HEK293 (cell line): ENCODE results near the gene TMEM135.

ENCODE experiments used
- CTCF ChIA-PET: fragments of 350-600 bp; formaldehyde crosslinking; extraction: SDS; loops from one replicate; lab custom pipeline; 2021; ENCODE audit warnings: antibody characterized with exemption; lab: Yijun Ruan, JAX
- POLR2A ChIA-PET: fragments of 300-600 bp; formaldehyde crosslinking; extraction: SDS; loops from one replicate; lab custom pipeline; 2020; ENCODE audit warnings: antibody characterized with exemption, inconsistent platforms; lab: Yijun Ruan, JAX
- H3K27ac ChIP-seq: fragments of 200-500 bp; sonication (Bioruptor generic); 2 replicates; pipeline ENCODE4 v1.5.1; 2014; ENCODE audit warnings: low read depth, low read length, control low read depth, inconsistent platforms; ENCODE audit errors: extremely low read depth
- H3K36me3 ChIP-seq, 2 experiments: fragments of 200-500 bp in 1 of 2; sonication (Bioruptor generic) in 1 of 2; 1 replicate in 1 of 2; 2 replicates in 1 of 2; pipeline ENCODE4 v1.5.1; 2014 to 2017; ENCODE audit warnings: inconsistent platforms in 2 of 2, low read length in 2 of 2; ENCODE audit not compliant: control insufficient read depth in 2 of 2, insufficient read depth in 1 of 2
- H3K4me1 ChIP-seq: fragments of 200-500 bp; sonication (Bioruptor generic); 2 replicates; pipeline ENCODE4 v1.5.1; 2014; ENCODE audit warnings: mild to moderate bottlenecking, low read length, inconsistent platforms; ENCODE audit not compliant: control insufficient read depth, insufficient read depth
- H3K4me3 ChIP-seq: 2 replicates; pipeline ENCODE4 v1.5.1; 2011; ENCODE audit warnings: low read depth, mild to moderate bottlenecking, control low read depth, low read length, moderate library complexity
- H3K9me3 ChIP-seq: fragments of 200-500 bp; sonication (Bioruptor generic); 2 replicates; pipeline ENCODE4 v1.5.1; 2014; ENCODE audit warnings: low read depth, low read length, inconsistent platforms; ENCODE audit not compliant: control insufficient read depth, insufficient read depth
- BCL11A ChIP-seq: fragments of 450-650 bp; formaldehyde crosslinking; IDR thresholded peaks from 2 replicates; pipeline ENCODE4 v1.5.1; 2016; ENCODE audit warnings: low read depth, missing biosample characterization, missing genetic modification characterization
- GLI4 ChIP-seq: fragments of 450-650 bp; formaldehyde crosslinking; IDR thresholded peaks from 2 replicates; pipeline ENCODE4 v1.5.1; 2016; ENCODE audit warnings: missing biosample characterization, missing genetic modification characterization
- IKZF3 ChIP-seq: fragments of 450-650 bp; IDR thresholded peaks from 2 replicates; pipeline ENCODE4 v1.5.0; 2018; ENCODE audit warnings: missing biosample characterization, mild to moderate bottlenecking, missing genetic modification characterization, moderate library complexity
- KLF9 ChIP-seq: fragments of 450-650 bp; formaldehyde crosslinking; IDR thresholded peaks from 2 replicates; pipeline ENCODE4 v1.5.1; 2016; ENCODE audit warnings: missing biosample characterization, missing genetic modification characterization, low read depth
- MEIS1 ChIP-seq: sonication (generic); formaldehyde crosslinking; IDR thresholded peaks from 2 replicates; pipeline ENCODE4 v1.8.1; 2022; ENCODE audit warnings: missing genetic modification reagents, mild to moderate bottlenecking, borderline replicate concordance
- PRDM10 ChIP-seq: fragments of 450-650 bp; formaldehyde crosslinking; IDR thresholded peaks from 2 replicates; pipeline ENCODE4 v1.5.1; 2016; ENCODE audit warnings: missing biosample characterization, missing genetic modification characterization
- RBAK ChIP-seq: fragments of 450-650 bp; formaldehyde crosslinking; IDR thresholded peaks from 2 replicates; pipeline ENCODE4 v1.5.1; 2016; ENCODE audit warnings: missing biosample characterization, missing genetic modification characterization
- TCF7L2 ChIP-seq: IDR thresholded peaks from 2 replicates; pipeline ENCODE4 v1.6.1; 2011; ENCODE audit warnings: low read depth, mild to moderate bottlenecking, inconsistent platforms, low read length, moderate library complexity, borderline replicate concordance
- WT1 ChIP-seq: fragments of 450-650 bp; formaldehyde crosslinking; IDR thresholded peaks from 2 replicates; pipeline ENCODE4 v1.5.1; 2016; ENCODE audit warnings: missing biosample characterization, missing genetic modification characterization
- ZBTB20 ChIP-seq: fragments of 450-650 bp; formaldehyde crosslinking; IDR thresholded peaks from 2 replicates; pipeline ENCODE4 v1.5.1; 2016; ENCODE audit warnings: missing biosample characterization, missing genetic modification characterization
- ZEB2 ChIP-seq: fragments of 450-650 bp; formaldehyde crosslinking; IDR thresholded peaks from 2 replicates; pipeline ENCODE4 v1.5.1; 2016; ENCODE audit warnings: missing biosample characterization, missing genetic modification characterization
- ZFP37 ChIP-seq: fragments of 450-650 bp; formaldehyde crosslinking; IDR thresholded peaks from 2 replicates; pipeline ENCODE4 v1.5.1; 2016; ENCODE audit warnings: missing biosample characterization, missing genetic modification characterization
- ZNF10 ChIP-seq: fragments of 450-650 bp; formaldehyde crosslinking; IDR thresholded peaks from 2 replicates; pipeline ENCODE4 v1.5.1; 2017; ENCODE audit warnings: missing biosample characterization, missing genetic modification characterization
- ZNF155 ChIP-seq: fragments of 450-650 bp; formaldehyde crosslinking; IDR thresholded peaks from 2 replicates; pipeline ENCODE4 v1.5.1; 2016; ENCODE audit warnings: missing biosample characterization, missing genetic modification characterization
- ZNF169 ChIP-seq: fragments of 450-650 bp; formaldehyde crosslinking; IDR thresholded peaks from 2 replicates; pipeline ENCODE4 v1.5.1; 2016; ENCODE audit warnings: missing biosample characterization, missing genetic modification characterization
- ZNF19 ChIP-seq: fragments of 450-650 bp; formaldehyde crosslinking; IDR thresholded peaks from 2 replicates; pipeline ENCODE4; 2016; ENCODE audit warnings: missing biosample characterization, missing genetic modification characterization, low read depth
- ZNF24 ChIP-seq: fragments of 450-650 bp; formaldehyde crosslinking; IDR thresholded peaks from 2 replicates; pipeline ENCODE4 v1.5.1; 2016; ENCODE audit warnings: missing biosample characterization, missing genetic modification characterization
- ZNF335 ChIP-seq: fragments of 450-650 bp; formaldehyde crosslinking; conservative IDR thresholded peaks from 2 replicates; pipeline ENCODE4 v1.5.1; 2016; ENCODE audit warnings: missing biosample characterization, missing genetic modification characterization
- ZNF558 ChIP-seq: fragments of 450-650 bp; formaldehyde crosslinking; IDR thresholded peaks from 2 replicates; pipeline ENCODE4 v1.5.1; 2016; ENCODE audit warnings: missing biosample characterization, missing genetic modification characterization
- ZNF561 ChIP-seq: fragments of 450-650 bp; IDR thresholded peaks from 2 replicates; pipeline ENCODE4 v1.5.1; 2018; ENCODE audit warnings: missing biosample characterization, missing genetic modification characterization, borderline replicate concordance
- ZNF596 ChIP-seq: fragments of 450-650 bp; IDR thresholded peaks from 2 replicates; pipeline ENCODE4 v1.5.0; 2018; ENCODE audit warnings: missing biosample characterization, mild to moderate bottlenecking, missing genetic modification characterization, moderate library complexity
- ZNF600 ChIP-seq: fragments of 450-650 bp; formaldehyde crosslinking; IDR thresholded peaks from 2 replicates; pipeline ENCODE4 v1.5.1; 2016; ENCODE audit warnings: missing biosample characterization, missing genetic modification characterization
- ZNF654 ChIP-seq: fragments of 450-650 bp; formaldehyde crosslinking; IDR thresholded peaks from 2 replicates; pipeline ENCODE4 v1.5.1; 2016; ENCODE audit warnings: low read depth, missing biosample characterization, missing genetic modification characterization
- ZNF768 ChIP-seq: fragments of 450-650 bp; formaldehyde crosslinking; IDR thresholded peaks from 2 replicates; pipeline ENCODE4 v1.5.1; 2018; ENCODE audit warnings: missing biosample characterization, mild to moderate bottlenecking, missing genetic modification characterization
- ZNF792 ChIP-seq: fragments of 450-650 bp; formaldehyde crosslinking; IDR thresholded peaks from 2 replicates; pipeline ENCODE4 v1.5.1; 2016; ENCODE audit warnings: missing biosample characterization, missing genetic modification characterization
- ZSCAN16 ChIP-seq: fragments of 450-650 bp; formaldehyde crosslinking; IDR thresholded peaks from 2 replicates; pipeline ENCODE4 v1.5.1; 2016; ENCODE audit warnings: missing biosample characterization, missing genetic modification characterization
- ZSCAN30 ChIP-seq: fragments of 450-650 bp; IDR thresholded peaks from 2 replicates; pipeline ENCODE4 v1.5.1; 2018; ENCODE audit warnings: missing biosample characterization, mild to moderate bottlenecking, missing genetic modification characterization, moderate library complexity
- ZXDB ChIP-seq: fragments of 450-650 bp; formaldehyde crosslinking; IDR thresholded peaks from 2 replicates; pipeline ENCODE4 v1.5.1; 2016; ENCODE audit warnings: missing biosample characterization, missing genetic modification characterization
- TF ChIP-seq, protein P1 (sequence below): fragments of 450-650 bp; formaldehyde crosslinking; IDR thresholded peaks from 2 replicates; pipeline ENCODE4 v1.5.1; 2016; ENCODE audit warnings: missing biosample characterization, missing genetic modification characterization
- TF ChIP-seq, protein P2 (sequence below): fragments of 450-650 bp; formaldehyde crosslinking; IDR thresholded peaks from 2 replicates; pipeline ENCODE4 v1.5.1; 2016; ENCODE audit warnings: missing biosample characterization, missing genetic modification characterization

The TMEM135 gene

DNA sequence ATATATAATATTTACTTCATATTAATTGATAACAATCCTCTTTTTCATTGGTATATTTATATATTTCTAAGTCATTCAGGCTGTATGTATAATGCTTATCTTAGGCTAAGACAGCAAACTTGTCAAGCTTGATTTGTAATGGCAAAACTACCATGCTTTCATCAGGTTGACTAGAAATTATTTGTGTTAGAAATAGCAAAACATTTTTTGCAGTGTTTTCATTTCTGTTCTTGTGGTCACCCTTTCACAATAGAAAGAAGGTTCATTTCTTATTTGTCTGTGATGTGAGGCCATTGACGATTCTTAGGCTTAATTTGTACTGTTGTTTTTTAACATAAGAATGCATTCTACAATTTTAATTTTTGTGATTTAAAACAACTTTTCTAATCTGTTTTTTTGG, 197.6 kb downstream of the TMEM135 start:
- ChIA-PET CTCF (no interaction called here), POLR2A (no interaction called here)
- Histone ChIP-seq H3K4me1 (0 out of 2 replicates have a peak, but pooled peaks cover 2% of the 10 kb centered on the region), H3K27ac (no peak overlapping the region), H3K36me3 (no peaks in the 10 kb centered on the region), H3K9me3 (no peaks in the 10 kb centered on the region), H3K4me3 (no peak overlapping the region)
- TF ChIP-seq ZFP37 (tag by site-specific recombination) (no peak), ZNF24 (no peak), ZNF10 (tag by site-specific recombination) (no peak)

GRCh38 chr11:87236368-87236767, 198.6 kb downstream of the TMEM135 start:
- ChIA-PET POLR2A (no interaction called here), CTCF (no interaction called here)
- H3K9me3 ChIP-seq = no peaks in the 10 kb centered on the region
- no peak for TF ChIP-seq ZNF10 (tag by site-specific recombination)
- no peak for TF ChIP-seq ZNF768 (tag by site-specific recombination)
- TF ChIP-seq RBAK (tag by site-specific recombination) = peak; percentile 75; the same call in 1 of the 2 replicates
- H3K27ac ChIP-seq = no peak overlapping the region
- H3K4me3 ChIP-seq = no peak overlapping the region
- H3K4me1 ChIP-seq = 0 out of 2 replicates have a peak, but pooled peaks cover 2% of the 10 kb centered on the region
- no peaks in the 10 kb centered on the region for H3K36me3 ChIP-seq

DNA sequence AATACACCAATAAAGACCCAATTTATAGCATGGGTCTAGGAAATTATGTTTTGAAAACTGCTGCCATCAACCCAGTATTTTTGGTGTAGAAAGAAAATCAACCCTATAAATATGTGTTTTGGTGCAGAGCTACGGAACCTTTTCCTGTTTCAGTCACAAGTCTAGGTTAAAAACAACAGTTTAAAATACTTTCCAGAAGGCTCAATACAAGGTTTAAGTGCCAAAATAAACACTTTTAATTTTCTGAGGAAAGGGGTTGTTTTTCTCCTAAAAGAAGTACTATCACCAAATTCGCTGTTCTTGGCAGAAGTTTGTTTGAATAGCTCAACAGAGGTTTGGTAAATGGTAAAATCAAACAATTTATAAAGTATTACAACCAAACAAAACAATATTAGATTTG, 201.3 kb downstream of the TMEM135 start:
- POLR2A ChIA-PET = no interaction called here
- CTCF ChIA-PET = interaction anchor here (0.5 kb wide), 1 partner anchor 1530 kb away, joined by 4 read pairs; no protein-coding TSS in a partner anchor
- H3K36me3 ChIP-seq = no peaks in the 10 kb centered on the region

DNA sequence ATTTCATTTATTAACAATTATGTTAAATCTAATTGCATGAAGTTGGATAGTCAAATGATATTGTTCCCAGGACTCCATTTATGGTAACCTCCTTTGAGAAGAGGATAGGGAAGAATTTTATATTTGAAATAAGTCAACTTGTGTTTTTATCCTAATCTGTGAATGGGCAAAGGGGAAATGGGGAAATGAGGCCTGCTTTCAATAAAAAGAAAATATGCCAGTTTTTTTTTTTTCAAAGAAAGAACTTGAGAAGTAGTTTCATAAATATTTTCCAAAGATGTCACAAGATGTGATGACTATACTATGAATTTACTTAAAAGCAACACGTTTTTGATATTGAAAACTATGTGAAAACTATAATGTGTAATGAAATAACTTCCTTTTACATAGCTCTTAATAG, 201.8 kb downstream of the TMEM135 start:
- no peaks in the 10 kb centered on the region for H3K36me3 ChIP-seq
- CTCF ChIA-PET = interaction anchor here (0.7 to 0.9 kb wide), 2 partner anchors 47 to 263 kb away, joined by 3 read pairs; no protein-coding TSS in a partner anchor
- POLR2A ChIA-PET = no interaction called here
- no peak for TF ChIP-seq ZNF335 (tag by site-specific recombination)
- no peak for TF ChIP-seq ZEB2
- TF ChIP-seq ZNF558 (tag by site-specific recombination) = no peak
- TF ChIP-seq, protein P1, sequence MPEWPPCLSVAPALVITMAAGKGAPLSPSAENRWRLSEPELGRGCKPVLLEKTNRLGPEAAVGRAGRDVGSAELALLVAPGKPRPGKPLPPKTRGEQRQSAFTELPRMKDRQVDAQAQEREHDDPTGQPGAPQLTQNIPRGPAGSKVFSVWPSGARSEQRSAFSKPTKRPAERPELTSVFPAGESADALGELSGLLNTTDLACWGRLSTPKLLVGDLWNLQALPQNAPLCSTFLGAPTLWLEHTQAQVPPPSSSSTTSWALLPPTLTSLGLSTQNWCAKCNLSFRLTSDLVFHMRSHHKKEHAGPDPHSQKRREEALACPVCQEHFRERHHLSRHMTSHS (tag by site-specific recombination) = no peak
- no peak for TF ChIP-seq MEIS1 (CRISPR knock-in tag)
- TF ChIP-seq GLI4 = no peak
- TF ChIP-seq ZNF792 = no peak
- no peak for TF ChIP-seq KLF9 (tag by site-specific recombination)
- TF ChIP-seq TCF7L2 = no peak
- TF ChIP-seq ZNF596 (tag by site-specific recombination) = no peak
- TF ChIP-seq ZSCAN30 (tag by site-specific recombination) = no peak
- no peak for TF ChIP-seq PRDM10 (tag by site-specific recombination)
- TF ChIP-seq ZSCAN16 (tag by site-specific recombination) = no peak

More for the DNA sequence above, 201.3 kb downstream of the TMEM135 start:
- no peak overlapping the region for H3K4me3 ChIP-seq
- H3K9me3 ChIP-seq = no peaks in the 10 kb centered on the region
- H3K27ac ChIP-seq = no peak overlapping the region
- TF ChIP-seq ZXDB (tag by site-specific recombination) (no peak), BCL11A (tag by site-specific recombination) (no peak), IKZF3 (tag by site-specific recombination) (no peak), ZNF19 (tag by site-specific recombination) (no peak), ZNF600 (no peak), ZBTB20 (no peak), ZNF561 (tag by site-specific recombination) (no peak), ZNF155 (no peak), ZNF654 (no peak), WT1 (tag by site-specific recombination) (no peak), ZNF169 (no peak)
- TF ChIP-seq, protein P2, sequence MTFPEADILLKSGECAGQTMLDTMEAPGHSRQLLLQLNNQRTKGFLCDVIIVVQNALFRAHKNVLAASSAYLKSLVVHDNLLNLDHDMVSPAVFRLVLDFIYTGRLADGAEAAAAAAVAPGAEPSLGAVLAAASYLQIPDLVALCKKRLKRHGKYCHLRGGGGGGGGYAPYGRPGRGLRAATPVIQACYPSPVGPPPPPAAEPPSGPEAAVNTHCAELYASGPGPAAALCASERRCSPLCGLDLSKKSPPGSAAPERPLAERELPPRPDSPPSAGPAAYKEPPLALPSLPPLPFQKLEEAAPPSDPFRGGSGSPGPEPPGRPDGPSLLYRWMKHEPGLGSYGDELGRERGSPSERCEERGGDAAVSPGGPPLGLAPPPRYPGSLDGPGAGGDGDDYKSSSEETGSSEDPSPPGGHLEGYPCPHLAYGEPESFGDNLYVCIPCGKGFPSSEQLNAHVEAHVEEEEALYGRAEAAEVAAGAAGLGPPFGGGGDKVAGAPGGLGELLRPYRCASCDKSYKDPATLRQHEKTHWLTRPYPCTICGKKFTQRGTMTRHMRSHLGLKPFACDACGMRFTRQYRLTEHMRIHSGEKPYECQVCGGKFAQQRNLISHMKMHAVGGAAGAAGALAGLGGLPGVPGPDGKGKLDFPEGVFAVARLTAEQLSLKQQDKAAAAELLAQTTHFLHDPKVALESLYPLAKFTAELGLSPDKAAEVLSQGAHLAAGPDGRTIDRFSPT (tag by site-specific recombination) = no peak
- TF ChIP-seq, all 188 proteins: peak for 0
- H3K4me1 ChIP-seq = 0 out of 2 replicates have a peak, but pooled peaks cover 2% of the 10 kb centered on the region

More for the DNA sequence above, 201.8 kb downstream of the TMEM135 start:
- no peak overlapping the region for H3K27ac ChIP-seq
- H3K4me1 ChIP-seq = 0 out of 2 replicates have a peak, but pooled peaks cover 2% of the 10 kb centered on the region
- H3K4me3 ChIP-seq = no peak overlapping the region
- H3K9me3 ChIP-seq = no peaks in the 10 kb centered on the region
